GM19238 (cell line): ENCODE results near the gene SYNE4.
"Not testable (repeated sequence)": the region's sequence is repeated elsewhere in the genome, so short reads cannot be mapped to it uniquely, and the experiment has no call there.

Source experiments
- DNase-seq: peaks from one replicate; pipeline ENCODE4 v3.0.0; 2011; ENCODE audit warnings: low spot score; ENCODE audit not compliant: insufficient read length

The SYNE4 gene

DNA sequence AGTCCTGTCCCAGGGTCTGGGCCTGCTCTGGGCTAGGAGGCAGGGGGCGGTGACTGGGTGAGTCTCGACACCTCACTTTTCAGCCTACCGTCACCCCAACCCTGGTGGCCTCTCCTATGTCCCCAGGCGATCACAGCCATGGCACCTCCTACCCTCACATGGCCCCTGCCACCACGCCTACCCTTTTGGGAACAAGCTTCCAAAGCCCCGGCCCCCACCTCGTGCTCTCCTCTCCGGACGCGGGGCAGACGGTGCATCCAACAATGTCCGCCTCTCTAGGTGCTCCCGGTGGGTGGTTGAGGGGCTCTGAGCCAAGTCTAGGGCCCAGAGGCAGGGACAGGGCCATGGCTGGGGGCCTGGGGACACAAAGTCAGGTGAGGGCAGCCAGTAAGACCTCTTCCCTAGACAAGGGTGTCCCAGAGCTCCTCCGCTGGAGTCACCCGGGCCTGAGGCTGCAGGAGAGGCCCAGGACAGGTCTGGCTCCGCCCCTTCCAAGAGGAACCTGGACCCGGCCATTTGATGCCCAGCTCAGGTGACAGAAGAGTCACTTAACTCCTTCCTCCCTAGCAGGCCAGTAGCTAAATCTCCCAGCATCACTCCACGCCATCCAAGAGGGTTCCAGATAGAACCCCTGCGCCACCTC lies at the start of gene SYNE4:
Gene SYNE4 (minus strand): TSS at position 478 of the 643 bp plus-strand sequence. CDS start 132 bp downstream, at position 346.
- DNase-seq: no peak

DNA sequence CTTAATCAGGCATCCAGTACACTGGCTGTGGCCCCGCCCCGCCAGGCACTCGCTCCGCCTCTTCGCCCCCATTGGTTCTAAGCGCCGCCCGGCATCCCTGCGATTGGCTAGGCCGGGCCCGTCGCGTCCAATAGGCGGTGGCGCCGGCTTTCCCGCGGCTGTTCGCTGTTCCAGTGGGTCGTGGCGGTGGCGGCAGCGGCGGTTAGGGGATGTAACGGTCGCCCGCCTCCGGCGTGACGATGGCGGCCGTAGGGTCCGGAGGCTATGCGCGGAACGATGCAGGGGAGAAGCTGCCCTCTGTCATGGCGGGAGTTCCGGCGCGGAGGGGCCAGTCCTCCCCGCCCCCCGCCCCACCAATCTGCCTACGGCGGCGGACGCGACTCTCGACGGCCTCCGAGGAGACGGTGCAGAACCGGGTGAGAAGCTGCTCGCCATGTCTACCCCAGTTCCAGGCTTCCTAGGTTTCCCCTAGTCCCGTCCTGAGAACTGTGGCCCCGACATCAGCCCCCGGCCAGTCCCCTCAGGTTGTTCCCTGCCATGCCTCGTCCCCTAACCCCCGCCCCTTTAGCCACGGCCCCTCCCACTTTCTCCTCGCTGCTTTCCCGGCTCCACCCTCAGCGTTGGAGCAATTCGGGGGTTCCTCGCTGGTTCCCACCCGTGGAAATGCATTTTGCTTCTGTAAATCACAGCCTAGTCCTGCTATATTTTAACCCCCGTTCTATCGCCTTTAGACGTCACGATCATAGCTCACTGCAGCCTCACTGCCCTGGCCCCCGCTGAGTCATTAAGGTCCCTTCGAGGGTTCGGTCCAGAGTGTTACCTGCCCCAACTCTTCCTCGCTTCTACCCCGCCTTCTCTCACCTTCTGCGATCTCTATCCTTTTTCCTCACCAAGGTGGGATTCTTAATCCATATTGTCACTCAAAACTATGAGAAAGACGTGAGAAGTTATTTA lies 46.4 kb upstream of the SYNE4 start, which contains the start of gene WDR62:
Gene WDR62 (plus strand): TSS at position 165 of the 954 bp plus-strand sequence. CDS start 75 bp downstream, at position 240.
- DNase-seq: peak; percentile 95

GRCh38 chr19:36054119-36054732 lies 45.6 kb upstream of the SYNE4 start, which contains the start of gene THAP8:
TSS of gene THAP8 (minus strand) at chr19:36054285. CDS start at chr19:36054217, 68 bp downstream.
- peak; percentile 98 for DNase-seq

DNA sequence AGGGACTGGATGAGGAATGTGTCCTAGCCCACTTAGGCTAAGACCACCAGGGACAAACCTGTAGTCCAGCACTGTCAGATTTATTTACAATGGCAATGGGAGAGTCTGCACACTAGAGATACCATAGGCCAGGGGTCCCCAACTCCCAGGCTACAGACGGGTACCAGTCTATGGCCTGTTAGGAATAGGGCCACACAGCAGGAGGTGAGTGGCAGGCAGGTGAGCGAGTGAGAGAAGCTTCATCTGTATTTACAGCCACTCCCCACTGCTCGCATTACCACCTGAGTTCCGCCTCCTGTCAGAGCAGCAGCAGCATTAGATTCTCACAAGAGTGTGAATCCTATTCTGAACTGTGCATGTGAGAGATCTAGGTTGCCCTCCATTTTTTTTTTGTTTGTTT lies 43.0 kb upstream of the SYNE4 start:
- DNase-seq: no peak

DNA sequence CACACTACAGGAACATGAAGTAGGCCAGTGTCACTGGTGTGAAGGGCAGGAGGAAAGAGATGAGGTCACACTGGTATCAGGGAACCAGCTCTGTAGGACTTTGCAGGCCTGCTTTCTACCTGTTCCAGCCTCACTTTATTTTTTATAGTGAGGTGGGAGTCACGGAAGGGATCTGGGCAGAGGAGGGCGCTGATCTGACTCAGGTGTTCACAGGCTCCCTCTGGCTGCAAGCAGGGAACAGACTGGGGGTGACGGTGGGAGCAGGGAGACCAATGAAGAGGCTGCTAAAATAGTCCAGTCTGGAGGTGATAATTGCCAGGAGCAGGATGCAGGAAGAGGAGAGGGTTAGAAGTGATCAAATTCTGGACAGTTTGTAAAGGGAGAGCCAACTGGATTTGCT lies 42.6 kb upstream of the SYNE4 start:
- no peak for DNase-seq

GRCh38 chr19:36049080-36049698 lies 40.6 kb upstream of the SYNE4 start:
- DNase-seq: no peak

DNA sequence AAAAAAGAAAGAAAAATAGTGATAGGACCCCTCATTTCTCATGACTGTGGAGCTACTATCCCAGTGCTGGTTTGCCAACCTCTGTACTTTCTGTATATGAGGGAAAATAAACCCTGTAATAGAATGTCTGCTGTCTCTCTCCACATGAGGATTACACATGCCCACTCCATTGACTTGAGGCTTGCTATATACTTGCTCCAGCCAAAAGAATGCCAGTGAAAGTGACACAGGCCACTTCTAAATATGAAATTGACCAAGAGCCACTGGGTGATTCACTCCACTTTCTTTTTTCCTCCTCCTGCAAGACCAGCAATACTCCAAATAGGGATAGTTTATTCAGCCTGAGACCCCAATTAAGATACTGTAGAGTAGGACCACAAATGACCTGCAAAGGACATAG lies 39.2 kb upstream of the SYNE4 start:
- no peak for DNase-seq

GRCh38 chr19:36046443-36047050 lies 37.9 kb upstream of the SYNE4 start:
- no peak for DNase-seq

DNA sequence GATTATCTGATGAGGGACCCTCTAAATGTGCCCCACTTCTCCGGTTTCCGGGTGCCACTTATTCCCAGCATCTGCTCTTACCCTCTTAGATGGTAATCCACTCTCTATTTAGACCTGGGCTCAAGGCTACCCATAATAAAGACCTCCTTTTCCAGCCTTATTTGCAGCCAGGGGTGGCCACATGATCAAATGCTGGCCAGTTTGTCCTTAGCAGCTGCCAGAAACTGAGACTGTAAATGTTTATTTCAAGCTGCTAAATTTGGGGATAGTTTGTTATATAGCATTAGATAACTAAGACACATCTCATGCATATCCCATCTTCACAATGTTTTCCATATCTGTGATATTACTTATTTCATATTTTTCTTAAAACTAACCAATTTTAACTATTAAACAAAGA lies 35.3 kb upstream of the SYNE4 start:
- DNase-seq: no peak

DNA sequence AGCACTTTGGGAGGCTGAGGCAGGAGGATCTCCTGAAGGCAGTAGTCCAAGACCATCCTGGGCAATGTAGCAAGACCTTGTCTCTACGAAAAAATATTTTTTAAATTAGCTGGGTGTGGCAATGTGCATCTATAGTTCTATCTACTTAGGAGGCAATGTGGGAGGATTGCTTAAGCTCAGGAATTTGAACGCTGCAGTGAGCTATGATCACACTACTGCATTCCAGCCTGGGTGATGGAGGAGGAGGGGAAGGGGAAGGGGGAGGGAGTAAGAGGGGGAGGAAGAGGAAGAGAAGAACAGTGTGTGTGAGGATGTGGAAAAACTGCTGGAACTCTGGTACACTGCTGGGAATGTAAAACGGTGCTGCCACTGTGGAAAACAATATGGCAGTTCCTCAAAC lies 33.2 kb upstream of the SYNE4 start:
- no peak for DNase-seq

- DNase-seq: not testable (repeated sequence)
These were observed 32.5 kb upstream of the SYNE4 start for GRCh38 chr19:36041092-36041491.

DNA sequence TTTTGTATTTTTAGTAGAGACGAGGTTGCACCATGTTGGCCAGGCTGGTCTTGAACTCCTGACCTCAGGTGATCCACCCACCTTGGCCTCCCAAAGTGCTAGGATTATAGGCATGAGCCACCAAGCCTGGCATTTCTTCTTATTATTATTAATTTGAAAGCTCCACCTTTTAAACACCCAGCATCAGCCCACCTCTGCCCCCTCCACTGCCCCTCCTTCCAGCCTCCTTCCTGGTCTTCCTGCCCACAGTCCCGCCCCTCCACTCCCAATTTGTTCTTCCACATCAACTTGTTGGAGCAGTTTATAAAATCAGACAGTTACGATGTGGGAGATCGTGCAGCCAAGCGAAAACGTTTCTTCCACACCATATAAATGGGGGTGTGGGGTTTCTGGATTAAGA lies 31.9 kb upstream of the SYNE4 start:
- no peak for DNase-seq

DNA sequence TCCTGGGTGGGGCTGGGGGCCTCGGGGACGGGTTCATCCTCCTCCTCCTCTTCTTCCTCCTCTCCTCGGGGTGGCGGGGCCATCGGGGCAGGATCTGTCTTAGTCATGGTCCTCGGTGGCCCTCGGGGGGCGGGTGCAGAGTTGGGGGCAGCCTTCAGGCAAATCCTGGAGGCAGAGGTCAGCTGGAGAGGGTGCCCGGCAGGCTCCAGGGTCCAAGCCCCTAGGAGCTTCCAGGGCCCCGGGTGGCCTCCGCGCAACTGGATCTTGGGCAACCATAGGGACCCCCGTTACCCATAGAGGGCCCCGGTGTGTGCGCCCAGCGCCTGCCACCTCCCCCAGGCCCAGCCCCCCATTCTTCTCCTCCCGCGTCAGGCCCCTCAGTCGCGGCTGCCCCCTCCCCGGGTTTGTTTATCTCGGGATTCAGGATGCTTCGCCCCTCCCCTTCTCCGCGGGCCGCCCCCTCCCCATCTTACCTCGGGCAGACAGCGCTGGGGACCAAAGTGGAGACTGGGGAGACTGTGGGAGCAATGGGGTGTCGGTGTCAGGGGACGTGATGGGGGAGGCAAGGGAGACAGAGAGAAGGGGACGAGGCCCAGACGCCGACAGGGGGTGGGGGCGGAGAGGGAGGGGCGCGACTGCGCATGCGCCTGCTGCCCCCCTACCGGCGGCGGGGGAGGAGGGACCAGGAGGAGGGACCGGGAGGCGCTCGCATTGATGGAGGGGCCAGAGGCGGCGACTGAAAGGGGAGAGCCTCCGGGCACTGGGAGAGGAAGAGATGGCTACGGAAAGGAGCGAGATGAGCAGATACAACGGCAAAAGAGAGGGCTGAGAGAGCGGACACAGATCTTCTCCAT lies 23.9 kb upstream of the SYNE4 start, which contains the start of gene CLIP3:
Gene CLIP3 (minus strand): TSS at position 623 of the 854 bp plus-strand sequence. CDS start 516 bp downstream, at position 107.
- peak; percentile 82 for DNase-seq

- DNase-seq: no peak
These were observed 22.7 kb upstream of the SYNE4 start for GRCh38 chr19:36031308-36031707.

GRCh38 chr19:36030264-36031148 lies 21.9 kb upstream of the SYNE4 start:
- no peak for DNase-seq

DNA sequence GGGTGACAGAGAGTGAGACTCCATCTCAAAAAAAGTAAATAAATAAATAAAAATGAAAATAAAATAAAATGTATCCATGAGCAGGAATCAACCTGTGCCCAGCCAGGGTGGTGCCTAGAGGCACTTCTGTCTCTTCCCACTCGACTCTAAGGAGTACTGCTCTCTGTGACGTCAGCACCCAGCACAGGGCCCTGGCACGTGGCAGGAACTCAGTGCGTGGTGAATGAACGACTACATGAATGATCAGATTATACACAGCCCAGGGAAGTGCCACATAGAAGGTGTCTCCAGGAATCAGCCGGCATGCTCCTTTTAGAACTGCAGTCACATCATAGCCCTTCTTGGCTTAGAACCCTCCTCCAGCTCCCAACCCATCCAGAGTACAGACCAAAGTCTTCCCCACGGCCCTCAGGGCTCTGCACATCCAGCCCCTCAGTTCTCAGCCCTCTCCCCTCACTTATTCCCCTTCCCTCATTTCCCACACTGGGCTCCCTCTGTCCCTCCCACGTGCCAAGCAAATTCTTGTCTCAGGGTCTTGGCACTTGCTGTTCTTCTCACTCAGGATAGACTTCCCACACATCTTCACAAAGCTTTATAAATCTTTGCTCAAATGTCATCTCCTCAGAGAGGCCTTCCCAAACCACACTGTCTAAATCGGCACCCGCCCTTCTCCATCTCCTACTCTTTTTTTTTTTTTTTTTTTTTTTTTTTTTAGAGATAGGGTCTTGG lies 19.9 kb upstream of the SYNE4 start:
- DNase-seq: no peak

DNA sequence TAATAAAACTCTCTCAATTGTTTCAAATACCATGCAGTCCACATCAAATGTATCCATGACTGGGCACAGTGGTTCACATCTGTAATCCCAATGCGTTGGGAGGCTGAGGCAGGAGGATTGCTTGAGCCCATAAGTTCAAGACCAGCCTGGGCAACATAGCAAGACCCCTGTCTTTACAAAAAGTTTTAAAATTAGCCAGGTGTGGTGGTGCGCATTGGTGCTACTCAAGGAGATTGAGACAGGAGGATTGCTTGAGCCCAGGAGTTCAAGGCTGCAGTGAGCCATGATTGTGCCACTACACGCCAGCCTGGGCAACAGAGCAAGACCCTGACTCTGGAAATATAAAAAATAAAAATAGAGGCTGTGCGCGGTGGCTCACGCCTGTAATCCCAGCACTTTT lies 19.1 kb upstream of the SYNE4 start:
- DNase-seq: no peak
